HG02981 (cell line): ENCODE data around the gene USF1.
"Not testable (repeated sequence)": the region's sequence is repeated elsewhere in the genome, so short reads cannot be mapped to it uniquely, and the experiment has no call there.

Source experiments
- ATAC-seq: cut with Tn5 transposase; IDR thresholded peaks from one replicate; pipeline ENCODE4 v1.9.1; 2021; ENCODE audit warnings: mild to moderate bottlenecking, moderate library complexity; ENCODE audit not compliant: unreplicated experiment

The USF1 gene

DNA sequence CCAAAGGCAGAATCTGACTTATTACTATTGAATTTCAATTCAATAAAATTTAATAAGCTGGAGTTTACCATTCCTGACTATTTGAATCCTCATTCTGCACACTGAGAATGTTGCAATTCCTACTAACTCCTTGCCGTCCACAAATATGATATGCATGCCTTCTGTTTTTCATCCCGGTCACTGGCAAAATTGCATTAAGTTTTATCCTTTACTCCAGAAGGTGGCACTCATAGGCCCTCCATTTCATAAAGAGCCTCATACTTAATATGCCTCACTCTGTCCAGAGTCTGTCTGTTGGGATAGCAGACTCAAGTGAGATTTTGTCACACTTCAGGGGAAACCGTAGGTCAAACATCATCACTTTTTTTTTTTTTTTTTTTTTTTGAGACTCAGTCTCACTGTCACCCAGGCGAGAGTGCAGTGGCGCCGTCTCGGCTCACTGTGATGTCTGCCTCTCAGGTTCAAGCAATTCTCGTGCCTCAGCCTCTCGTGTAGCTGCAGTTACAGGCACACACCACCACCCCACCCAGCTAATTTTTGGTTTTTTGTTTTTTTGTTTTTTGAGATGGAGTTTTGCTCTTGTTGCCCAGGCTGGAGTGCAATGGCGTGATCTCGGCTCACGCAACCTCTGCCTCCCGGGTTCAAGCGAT lies 52.1 kb downstream of the USF1 start:
- ATAC-seq, result no peak

DNA sequence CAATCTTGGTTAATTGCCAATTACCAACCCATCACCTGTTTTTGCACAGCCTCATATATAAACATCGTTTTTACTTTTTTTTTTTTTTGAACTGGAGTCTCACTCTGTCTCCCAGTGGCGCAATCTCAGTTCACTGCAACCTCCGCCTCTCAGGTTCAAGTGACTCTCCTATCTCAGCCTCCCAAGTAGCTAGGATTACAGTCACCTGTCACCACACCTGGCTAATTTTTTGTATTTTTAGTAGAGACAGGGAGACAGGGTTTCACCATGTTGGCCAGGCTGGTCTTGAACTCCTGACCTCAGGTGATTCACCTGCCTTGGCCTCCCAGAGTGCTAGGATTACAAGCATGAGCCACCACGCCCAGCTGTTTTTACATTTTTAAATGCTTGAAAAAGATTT lies 53.7 kb downstream of the USF1 start:
- not testable (repeated sequence) for ATAC-seq
